ENCODE results near the gene MAGEB3. TPM values are rescaled to one million over a fixed set of nuclear protein-coding genes. Genes with fewer than 3 reads are reported as not detected.

The MAGEB3 gene
- total RNA-seq, 1 experiment from 2014 or later, result not detected

- H3T11ph ChIP-seq (ENCODE audit: low read length), result no peak within 1 kb of the TSS
- Mint-ChIP-seq H3K4me1 (peaks cover 15 to 31% of the 10 kb centered on the region in 2 experiments), H3K27ac (peak within 1 kb of the TSS in 1 of 3 experiments; percentile 86; a peak in 2 of 7 replicates), H3K27me3 (ENCODE audit: low read depth) (peaks cover 4% of the 10 kb centered on the region; the same call in 1 of the 2 replicates), H3K4me3 (no peak within 1 kb of the TSS), H3K36me3 (ENCODE audit: insufficient read depth in 1 of 3, low read depth in 3 of 3) (peaks cover 0 to 8% (median 4%) of the 10 kb centered on the region in 3 experiments; a peak in 4 of 7 replicates), H3K9me3 (peaks cover 13 to 84% of the 10 kb centered on the region in 2 experiments; a peak in 4 of 5 replicates)
- H3K4me1 ChIP-seq (ENCODE audit: insufficient read depth, low read length), result no peaks in the 10 kb centered on the region
- no peak within 1 kb of the TSS for H2BK120ac ChIP-seq (ENCODE audit: low read depth, low read length, poor library complexity, severe bottlenecking)
- H4K5ac ChIP-seq (ENCODE audit: insufficient read length, low read depth, low read length), result no peak within 1 kb of the TSS
- TF ChIP-seq CTCF (conservative IDR thresholded peaks at IDR 0.05), result no peak
- no peak within 1 kb of the TSS for H4K8ac ChIP-seq (replicated peaks; ENCODE audit: insufficient read length, low read depth, low read length)
- no peak within 1 kb of the TSS for H3K4me2 ChIP-seq (ENCODE audit: insufficient read depth, insufficient read length, low read length)
- H3K79me2 ChIP-seq (ENCODE audit: insufficient read depth, low read length), result no peaks in the 10 kb centered on the region
- H3K9me3 ChIP-seq (ENCODE audit: control insufficient read depth, low read depth, low read length), result no peaks in the 10 kb centered on the region
- H2BK15ac ChIP-seq (ENCODE audit: low read depth, low read length), result no peak within 1 kb of the TSS
- no peak within 1 kb of the TSS for H3K4ac ChIP-seq (ENCODE audit: low read depth, low read length)
- no peak within 1 kb of the TSS for H3K18ac ChIP-seq (ENCODE audit: insufficient read length, low read depth, low read length)
- no peak within 1 kb of the TSS for H2BK20ac ChIP-seq (ENCODE audit: low read depth, low read length, poor library complexity, severe bottlenecking)
- H2BK5ac ChIP-seq (ENCODE audit: insufficient read length, low read length), result no peak within 1 kb of the TSS
- H3K14ac ChIP-seq (ENCODE audit: insufficient read depth, low read length), result no peak within 1 kb of the TSS
- H4K20me1 ChIP-seq (ENCODE audit: control insufficient read depth, insufficient read depth, insufficient read length), result no peaks in the 10 kb centered on the region
- H3K56ac ChIP-seq (ENCODE audit: insufficient read length, low read depth, low read length), result no peak within 1 kb of the TSS
- no peaks in the 10 kb centered on the region for H3K27me3 ChIP-seq (ENCODE audit: insufficient read depth, low read length)
- no peak within 1 kb of the TSS for H3K9ac ChIP-seq (ENCODE audit: extremely low read depth, insufficient read length, low read length)
- no CpG with 5 or more reads among the region's 10 CpGs for WGBS (ENCODE audit: extremely low coverage, insufficient read length, low lambda C conversion rate)
- no peak within 1 kb of the TSS for H2AK5ac ChIP-seq (ENCODE audit: insufficient read length, low read length)
- H2BK12ac ChIP-seq (ENCODE audit: insufficient read length, low read depth, low read length), result no peak within 1 kb of the TSS
- H2AFZ ChIP-seq (ENCODE audit: low read length), result no peak within 1 kb of the TSS
- H3K23ac ChIP-seq (ENCODE audit: insufficient read length, low read depth, low read length), result no peak within 1 kb of the TSS
- DNase-seq, result no peak
- H3K23me2 ChIP-seq (ENCODE audit: insufficient read length, low read depth, low read length, poor library complexity, severe bottlenecking), result no peaks in the 10 kb centered on the region
- H3K79me1 ChIP-seq (ENCODE audit: insufficient read depth, low read depth, low read length, poor library complexity, severe bottlenecking), result no peaks in the 10 kb centered on the region
- H4K91ac ChIP-seq (ENCODE audit: insufficient read length, low read depth, low read length), result no peak within 1 kb of the TSS
- H3K27ac ChIP-seq (ENCODE audit: insufficient read length, low read depth, low read length), result no peak within 1 kb of the TSS
Observed at GRCh38 chrX:30241724-30242415, 11.4 kb downstream of the MAGEB3 start, which contains the start of gene MAGEB4. Gene MAGEB4, plus strand, starts transcription at chrX:30242000. Its CDS starts 136 bp downstream, at chrX:30242136.
